Measurements from ENCODE around the gene CRB1. TPM values are rescaled to one million over a fixed set of nuclear protein-coding genes. Genes with fewer than 3 reads are reported as not detected.

The CRB1 gene
- total RNA-seq, 4 donors from 2014 or later: 0.44 to 2.5 (median 1.0) TPM

- H3K4me1 ChIP-seq: no peaks in the 10 kb centered on the region
- no peaks in the 10 kb centered on the region for H3K9me3 ChIP-seq
- H3K27me3 ChIP-seq: no peaks in the 10 kb centered on the region
- ATAC-seq (no peak), DNase-seq (no peak)
- TF ChIP-seq CTCF (IDR thresholded peaks at IDR 0.05 in 4 of 5, conservative IDR thresholded peaks at IDR 0.05 in 1 of 5) (no peak), POLR2A (IDR thresholded peaks at IDR 0.05) (no peak)
- in situ Hi-C loops (cut with MboI; ENCODE audit: low sequenced_read_pairs in 4 of 4): no loop called here
- H3K36me3 ChIP-seq: no peaks in the 10 kb centered on the region
- H3K27ac ChIP-seq: no peak overlapping the region
- H3K4me3 ChIP-seq: no peak overlapping the region
- intact Hi-C loops (cut with DNase I; ENCODE audit: low total_unique reads): no loop called here
Measured at GRCh38 chr1:197470330-197470729, 202.3 kb downstream of the CRB1 start.

GRCh38 chr1:197471248-197471985 lies 203.4 kb downstream of the CRB1 start:
- Histone ChIP-seq H3K27me3 (no peaks in the 10 kb centered on the region), H3K4me1 (no peaks in the 10 kb centered on the region), H3K4me3 (no peak overlapping the region), H3K27ac (no peak overlapping the region), H3K9me3 (no peaks in the 10 kb centered on the region), H3K36me3 (no peaks in the 10 kb centered on the region)
- DNase-seq (no peak), ATAC-seq (no peak)
- TF ChIP-seq CTCF (IDR thresholded peaks at IDR 0.05 in 4 of 5, conservative IDR thresholded peaks at IDR 0.05 in 1 of 5) (no peak), POLR2A (IDR thresholded peaks at IDR 0.05) (no peak)
- in situ Hi-C loops (cut with MboI; ENCODE audit: low sequenced_read_pairs in 4 of 4): no loop called here
- intact Hi-C loops (cut with DNase I; ENCODE audit: low total_unique reads): no loop called here

- Histone ChIP-seq H3K27ac (no peak overlapping the region), H3K4me3 (no peak overlapping the region), H3K27me3 (no peaks in the 10 kb centered on the region), H3K4me1 (no peaks in the 10 kb centered on the region), H3K36me3 (no peaks in the 10 kb centered on the region), H3K9me3 (no peaks in the 10 kb centered on the region)
- DNase-seq (no peak), ATAC-seq (no peak)
- in situ Hi-C loops (cut with MboI; ENCODE audit: low sequenced_read_pairs in 4 of 4): no loop called here
- intact Hi-C loops (cut with DNase I; ENCODE audit: low total_unique reads): no loop called here
- no peak for TF ChIP-seq POLR2A (IDR thresholded peaks at IDR 0.05)
- TF ChIP-seq CTCF (IDR thresholded peaks at IDR 0.05 in 4 of 5, conservative IDR thresholded peaks at IDR 0.05 in 1 of 5): no peak
Measured at GRCh38 chr1:197472141-197472540, 204.1 kb downstream of the CRB1 start.

GRCh38 chr1:197480446-197480845 lies 212.4 kb downstream of the CRB1 start:
- TF ChIP-seq POLR2A (IDR thresholded peaks at IDR 0.05) (no peak), CTCF (IDR thresholded peaks at IDR 0.05 in 4 of 5, conservative IDR thresholded peaks at IDR 0.05 in 1 of 5) (no peak)
- Histone ChIP-seq H3K27ac (no peak overlapping the region), H3K4me1 (no peaks in the 10 kb centered on the region), H3K36me3 (no peaks in the 10 kb centered on the region), H3K27me3 (no peaks in the 10 kb centered on the region), H3K9me3 (no peaks in the 10 kb centered on the region), H3K4me3 (no peak overlapping the region)
- DNase-seq (no peak), ATAC-seq (no peak)
- in situ Hi-C loops (cut with MboI; ENCODE audit: low sequenced_read_pairs in 4 of 4) (no loop called here), intact Hi-C loops (cut with DNase I; ENCODE audit: low total_unique reads) (no loop called here)

GRCh38 chr1:197481101-197481500 lies 213.0 kb downstream of the CRB1 start:
- no peaks in the 10 kb centered on the region for H3K9me3 ChIP-seq
- no peaks in the 10 kb centered on the region for H3K27me3 ChIP-seq
- H3K36me3 ChIP-seq: no peaks in the 10 kb centered on the region
- intact Hi-C loops (cut with DNase I; ENCODE audit: low total_unique reads): no loop called here
- DNase-seq (no peak), ATAC-seq (no peak)
- no peak overlapping the region for H3K27ac ChIP-seq
- no peak overlapping the region for H3K4me3 ChIP-seq
- in situ Hi-C loops (cut with MboI; ENCODE audit: low sequenced_read_pairs in 4 of 4): no loop called here
- TF ChIP-seq CTCF (IDR thresholded peaks at IDR 0.05 in 4 of 5, conservative IDR thresholded peaks at IDR 0.05 in 1 of 5): no peak
- no peak for TF ChIP-seq POLR2A (IDR thresholded peaks at IDR 0.05)
- H3K4me1 ChIP-seq: no peaks in the 10 kb centered on the region
